ENCODE results near the gene DMD. TPM values are rescaled to one million over a fixed set of nuclear protein-coding genes. Genes with fewer than 3 reads are reported as not detected.

Gene DMD
- total RNA-seq, 1 donor from 2014 or later, result 1.7 TPM

- TF ChIP-seq CTCF (IDR thresholded peaks at IDR 0.05; ENCODE audit: partially characterized antibody, unreplicated experiment), result no peak
- H3K4me1 Mint-ChIP-seq (ENCODE audit: low read depth, unreplicated experiment), result no peaks in the 10 kb centered on the region
- no peaks in the 10 kb centered on the region for H3K27me3 Mint-ChIP-seq (ENCODE audit: unreplicated experiment)
- H3K9me3 Mint-ChIP-seq (ENCODE audit: unreplicated experiment), result no peaks in the 10 kb centered on the region
- H3K27ac Mint-ChIP-seq (ENCODE audit: unreplicated experiment), result no peak overlapping the region
- DNase-seq, result no peak
- no peaks in the 10 kb centered on the region for H3K36me3 Mint-ChIP-seq (ENCODE audit: unreplicated experiment)
- H3K4me3 Mint-ChIP-seq (ENCODE audit: unreplicated experiment), result no peak overlapping the region
Observed at GRCh38 chrX:32185160-32185559, 1026.2 kb downstream of the DMD start.

- DNase-seq, result no peak
- no peak for TF ChIP-seq CTCF (IDR thresholded peaks at IDR 0.05; ENCODE audit: partially characterized antibody, unreplicated experiment)
- no peaks in the 10 kb centered on the region for H3K9me3 Mint-ChIP-seq (ENCODE audit: unreplicated experiment)
- no peaks in the 10 kb centered on the region for H3K27me3 Mint-ChIP-seq (ENCODE audit: unreplicated experiment)
- no peak overlapping the region for H3K4me3 Mint-ChIP-seq (ENCODE audit: unreplicated experiment)
- H3K36me3 Mint-ChIP-seq (ENCODE audit: unreplicated experiment), result no peaks in the 10 kb centered on the region
- no peak overlapping the region for H3K27ac Mint-ChIP-seq (ENCODE audit: unreplicated experiment)
- no peaks in the 10 kb centered on the region for H3K4me1 Mint-ChIP-seq (ENCODE audit: low read depth, unreplicated experiment)
Observed at GRCh38 chrX:32183066-32183465, 1028.3 kb downstream of the DMD start.

GRCh38 chrX:32176510-32176909, 1034.8 kb downstream of the DMD start:
- Mint-ChIP-seq H3K36me3 (ENCODE audit: unreplicated experiment) (no peaks in the 10 kb centered on the region), H3K4me3 (ENCODE audit: unreplicated experiment) (no peak overlapping the region), H3K27me3 (ENCODE audit: unreplicated experiment) (peaks cover 1% of the 10 kb centered on the region), H3K4me1 (ENCODE audit: low read depth, unreplicated experiment) (no peaks in the 10 kb centered on the region), H3K9me3 (ENCODE audit: unreplicated experiment) (peaks cover 2% of the 10 kb centered on the region), H3K27ac (ENCODE audit: unreplicated experiment) (no peak overlapping the region)
- TF ChIP-seq CTCF (IDR thresholded peaks at IDR 0.05; ENCODE audit: partially characterized antibody, unreplicated experiment), result no peak
- no peak for DNase-seq

- Mint-ChIP-seq H3K4me1 (ENCODE audit: low read depth, unreplicated experiment) (no peaks in the 10 kb centered on the region), H3K27ac (ENCODE audit: unreplicated experiment) (no peak overlapping the region), H3K36me3 (ENCODE audit: unreplicated experiment) (no peaks in the 10 kb centered on the region), H3K4me3 (ENCODE audit: unreplicated experiment) (no peak overlapping the region), H3K9me3 (ENCODE audit: unreplicated experiment) (no peaks in the 10 kb centered on the region), H3K27me3 (ENCODE audit: unreplicated experiment) (no peaks in the 10 kb centered on the region)
- TF ChIP-seq CTCF (IDR thresholded peaks at IDR 0.05; ENCODE audit: partially characterized antibody, unreplicated experiment), result no peak
- no peak for DNase-seq
Observed at GRCh38 chrX:32170481-32170880, 1040.9 kb downstream of the DMD start.

GRCh38 chrX:32155044-32155638, 1056.2 kb downstream of the DMD start:
- Mint-ChIP-seq H3K4me1 (ENCODE audit: low read depth, unreplicated experiment) (peaks cover 4% of the 10 kb centered on the region), H3K27ac (ENCODE audit: unreplicated experiment) (no peak overlapping the region)
- DNase-seq, result no peak

More at GRCh38 chrX:32155044-32155638, 1056.2 kb downstream of the DMD start:
- H3K9me3 Mint-ChIP-seq (ENCODE audit: unreplicated experiment), result no peaks in the 10 kb centered on the region
- no peak for TF ChIP-seq CTCF (IDR thresholded peaks at IDR 0.05; ENCODE audit: partially characterized antibody, unreplicated experiment)
- H3K4me3 Mint-ChIP-seq (ENCODE audit: unreplicated experiment), result no peak overlapping the region
- no peaks in the 10 kb centered on the region for H3K27me3 Mint-ChIP-seq (ENCODE audit: unreplicated experiment)
- H3K36me3 Mint-ChIP-seq (ENCODE audit: unreplicated experiment), result no peaks in the 10 kb centered on the region
